Measurements from ENCODE around the gene OLFML1. TPM values are rescaled to one million over a fixed set of nuclear protein-coding genes. Genes with fewer than 3 reads are reported as not detected.
"Not testable (repeated sequence)": the region's sequence is repeated elsewhere in the genome, so short reads cannot be mapped to it uniquely, and the experiment has no call there.

OLFML1 gene
- total RNA-seq, 1 experiment from 2014 or later, result 2.8 TPM

DNA sequence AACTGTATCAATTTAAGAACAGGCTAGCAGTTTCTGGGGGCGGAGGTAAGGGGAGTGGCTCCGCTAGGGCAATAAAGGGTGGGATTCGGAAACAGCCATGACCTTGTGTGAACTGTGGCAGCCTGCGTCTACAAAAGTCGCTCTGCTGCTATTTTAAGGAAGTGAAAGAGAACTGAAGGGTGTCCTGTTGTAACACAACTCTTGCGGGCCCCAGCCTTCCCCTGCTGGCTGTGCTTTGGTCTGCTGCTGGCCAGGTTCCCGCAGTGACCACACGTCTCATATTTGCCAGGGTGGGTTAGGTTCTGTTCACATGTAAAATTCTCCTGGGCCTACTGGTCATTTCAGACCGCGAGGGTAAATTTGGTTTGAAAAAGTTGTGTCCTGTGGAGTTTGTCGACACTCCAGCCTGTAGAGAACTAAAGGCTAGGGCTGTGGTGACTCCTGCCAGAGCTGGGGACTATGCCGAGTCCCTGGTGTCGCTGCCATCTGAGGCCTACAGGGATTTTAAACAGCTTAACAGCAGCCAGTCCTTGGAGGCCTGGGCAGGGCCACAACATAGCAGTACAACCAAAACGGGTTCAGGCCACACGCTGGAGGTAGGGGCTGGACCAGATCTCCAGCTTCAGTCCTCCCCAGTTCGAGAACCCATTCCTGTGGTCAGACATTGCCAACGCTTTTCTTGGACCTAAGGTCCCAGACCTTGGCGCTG lies 27.4 kb downstream of the OLFML1 start:
- Histone ChIP-seq H3K36me3 (replicated peaks; ENCODE audit: control insufficient read depth, insufficient read depth, low read length) (no peaks in the 10 kb centered on the region), H3K4me3 (ENCODE audit: insufficient read depth, low read depth, low read length) (peak overlapping the region; percentile 77), H3K27me3 (ENCODE audit: control insufficient read depth, insufficient read depth, low read length) (peaks cover 15% of the 10 kb centered on the region)
- DNase-seq, result peak; percentile 16

DNA sequence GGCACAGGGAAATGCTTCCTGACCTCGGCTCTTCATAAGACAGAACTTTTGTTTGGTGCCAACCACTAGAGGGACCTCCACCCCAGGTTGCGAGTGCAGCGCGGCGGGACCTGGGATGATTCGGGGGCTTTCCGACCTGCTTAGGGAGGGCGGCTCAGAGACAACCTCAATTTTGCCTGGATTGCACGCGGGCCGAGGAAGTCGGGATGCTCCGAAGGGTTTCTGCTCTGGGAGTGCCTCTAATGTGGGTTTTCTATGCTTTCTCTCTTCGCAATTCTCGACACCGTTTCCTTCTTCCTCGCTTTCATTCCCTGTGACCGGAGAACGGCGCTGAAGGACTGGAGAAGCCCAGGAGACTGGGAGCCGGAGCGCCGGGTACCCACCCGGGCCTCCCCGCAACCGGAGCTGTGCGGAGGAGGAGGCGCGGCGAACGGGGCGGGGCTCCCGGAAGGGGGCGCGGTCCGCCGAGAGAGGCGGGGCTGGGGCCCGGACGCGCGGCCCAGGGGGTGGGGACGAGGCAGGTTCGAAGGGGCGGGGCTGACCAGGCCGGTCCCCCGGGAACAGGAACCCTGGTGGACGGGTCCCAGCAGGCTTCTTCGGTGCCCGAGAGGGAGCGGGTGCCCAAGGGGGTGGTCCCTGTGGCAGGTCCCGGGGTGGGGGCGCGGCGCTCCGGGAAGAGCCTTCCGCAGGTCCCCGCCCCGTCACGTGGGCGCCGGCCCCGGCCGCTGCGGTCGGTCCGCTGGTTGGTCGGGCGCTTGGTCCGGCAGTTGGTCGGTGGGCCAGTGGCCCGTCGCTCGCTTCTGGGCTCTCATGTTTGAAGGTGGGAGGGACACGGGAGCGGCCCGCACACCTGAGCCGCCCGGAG lies 28.2 kb downstream of the OLFML1 start, which contains the start of gene PPFIBP2:
PPFIBP2 (plus strand) TSS at position 766 of the 865 bp plus-strand sequence. CDS start 35,477 bp downstream, outside the sequence.
- peak; percentile 98 for DNase-seq
- H3K27me3 ChIP-seq (ENCODE audit: control insufficient read depth, insufficient read depth, low read length), result peaks cover 15% of the 10 kb centered on the region
- H3K4me3 ChIP-seq (ENCODE audit: insufficient read depth, low read depth, low read length), result peak within 1 kb of the TSS; percentile 77
- no peaks in the 10 kb centered on the region for H3K36me3 ChIP-seq (replicated peaks; ENCODE audit: control insufficient read depth, insufficient read depth, low read length)

DNA sequence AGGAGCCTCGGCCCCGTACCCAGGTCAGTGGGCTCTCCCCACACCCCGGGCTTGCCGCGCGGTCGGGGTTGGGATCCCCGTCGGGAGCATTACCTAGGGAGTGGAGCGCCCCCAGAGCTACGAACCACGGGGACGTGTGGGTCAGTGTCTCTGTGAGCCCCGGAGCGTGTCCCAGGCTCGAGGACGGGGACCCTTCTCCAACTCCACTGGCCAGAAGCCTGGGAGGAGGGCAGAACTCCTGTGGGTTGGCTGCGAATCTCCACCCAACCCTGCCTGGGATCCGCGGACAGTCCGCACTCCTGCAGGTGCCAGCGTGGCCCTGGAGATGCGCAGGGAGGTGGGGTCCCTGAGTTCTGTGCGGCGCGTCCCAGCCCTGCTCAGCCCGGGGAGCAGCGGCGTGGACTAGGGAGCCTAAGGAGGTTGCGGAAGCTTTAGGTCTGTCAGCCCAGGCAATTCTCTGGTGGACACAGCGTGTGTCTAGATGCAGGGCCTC lies 28.8 kb downstream of the OLFML1 start:
- DNase-seq, result peak; percentile 73
- H3K27me3 ChIP-seq (ENCODE audit: control insufficient read depth, insufficient read depth, low read length), result peaks cover 15% of the 10 kb centered on the region
- peak overlapping the region; percentile 77 for H3K4me3 ChIP-seq (ENCODE audit: insufficient read depth, low read depth, low read length)
- no peaks in the 10 kb centered on the region for H3K36me3 ChIP-seq (replicated peaks; ENCODE audit: control insufficient read depth, insufficient read depth, low read length)

DNA sequence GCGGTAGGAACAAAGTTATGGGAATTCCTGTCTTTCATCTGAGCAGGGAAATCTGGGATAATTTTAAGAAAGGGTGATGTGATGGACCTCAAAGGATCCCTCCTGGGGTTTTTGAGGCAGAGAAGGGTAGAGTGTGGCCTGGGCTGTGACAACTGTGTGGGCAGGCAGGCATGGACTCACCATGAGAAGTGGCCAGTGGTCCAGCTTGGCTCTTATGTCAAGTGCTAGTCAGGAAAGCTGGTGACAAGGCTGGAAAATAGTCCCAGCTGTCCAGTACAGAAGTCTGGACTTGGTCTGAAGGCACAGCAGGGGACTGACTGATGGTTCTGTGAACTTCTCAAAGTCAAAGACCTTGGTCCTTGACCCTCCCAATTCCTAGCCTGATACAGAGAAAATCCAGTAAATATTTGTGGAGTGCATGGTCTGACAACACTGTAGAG lies 30.2 kb downstream of the OLFML1 start:
- H3K36me3 ChIP-seq (replicated peaks; ENCODE audit: control insufficient read depth, insufficient read depth, low read length), result no peaks in the 10 kb centered on the region
- H3K4me3 ChIP-seq (ENCODE audit: insufficient read depth, low read depth, low read length), result no peak overlapping the region
- peaks cover 15% of the 10 kb centered on the region for H3K27me3 ChIP-seq (ENCODE audit: control insufficient read depth, insufficient read depth, low read length)
- DNase-seq, result no peak

DNA sequence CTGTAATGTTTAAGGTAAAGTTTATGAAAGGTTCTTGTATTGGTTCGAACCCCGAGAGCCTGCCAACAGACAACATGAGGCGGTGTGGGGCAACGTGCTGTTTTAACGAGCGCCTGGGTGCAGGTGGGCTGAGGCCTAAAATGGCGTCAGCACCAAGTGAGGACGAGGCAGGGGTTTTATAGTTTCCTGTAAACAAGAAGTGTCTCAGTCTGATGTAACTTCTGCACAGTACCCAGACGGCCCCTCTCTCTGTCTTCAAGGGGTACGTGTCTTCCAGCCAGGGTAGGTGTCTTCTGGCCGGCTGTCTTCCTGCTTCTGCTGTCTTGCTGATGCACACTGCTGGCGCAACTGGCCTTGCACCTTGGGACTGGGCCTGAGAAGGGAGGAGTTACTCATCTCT lies 31.2 kb downstream of the OLFML1 start:
- Histone ChIP-seq H3K36me3 (replicated peaks; ENCODE audit: control insufficient read depth, insufficient read depth, low read length) (no peaks in the 10 kb centered on the region), H3K27me3 (ENCODE audit: control insufficient read depth, insufficient read depth, low read length) (peaks cover 15% of the 10 kb centered on the region), H3K4me3 (ENCODE audit: insufficient read depth, low read depth, low read length) (no peak overlapping the region)
- DNase-seq, result no peak

DNA sequence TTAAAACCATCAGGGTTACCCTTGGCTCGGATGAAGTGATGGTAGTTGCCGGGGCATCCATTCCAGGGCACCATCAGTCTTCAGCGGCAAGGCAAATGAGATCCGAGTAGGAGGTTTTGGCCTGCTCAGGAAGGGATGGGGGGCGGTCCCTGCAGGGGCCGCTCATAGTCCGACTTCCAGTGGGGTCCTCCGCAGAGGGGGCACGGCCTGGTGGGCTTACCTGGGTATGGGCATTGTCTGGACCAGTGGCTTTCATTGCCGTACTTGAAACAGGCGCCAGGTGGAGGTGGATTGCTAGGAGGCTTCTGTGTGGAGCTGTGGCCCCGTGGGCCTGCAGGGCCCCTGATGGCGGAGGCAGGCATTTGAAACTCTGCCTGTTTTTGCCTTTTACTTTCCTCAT lies 32.4 kb downstream of the OLFML1 start:
- DNase-seq; H3K4me3 ChIP-seq (ENCODE audit: insufficient read depth, low read depth, low read length); H3K36me3 ChIP-seq (replicated peaks; ENCODE audit: control insufficient read depth, insufficient read depth, low read length): not testable (repeated sequence)
- peaks cover 15% of the 10 kb centered on the region for H3K27me3 ChIP-seq (ENCODE audit: control insufficient read depth, insufficient read depth, low read length)

DNA sequence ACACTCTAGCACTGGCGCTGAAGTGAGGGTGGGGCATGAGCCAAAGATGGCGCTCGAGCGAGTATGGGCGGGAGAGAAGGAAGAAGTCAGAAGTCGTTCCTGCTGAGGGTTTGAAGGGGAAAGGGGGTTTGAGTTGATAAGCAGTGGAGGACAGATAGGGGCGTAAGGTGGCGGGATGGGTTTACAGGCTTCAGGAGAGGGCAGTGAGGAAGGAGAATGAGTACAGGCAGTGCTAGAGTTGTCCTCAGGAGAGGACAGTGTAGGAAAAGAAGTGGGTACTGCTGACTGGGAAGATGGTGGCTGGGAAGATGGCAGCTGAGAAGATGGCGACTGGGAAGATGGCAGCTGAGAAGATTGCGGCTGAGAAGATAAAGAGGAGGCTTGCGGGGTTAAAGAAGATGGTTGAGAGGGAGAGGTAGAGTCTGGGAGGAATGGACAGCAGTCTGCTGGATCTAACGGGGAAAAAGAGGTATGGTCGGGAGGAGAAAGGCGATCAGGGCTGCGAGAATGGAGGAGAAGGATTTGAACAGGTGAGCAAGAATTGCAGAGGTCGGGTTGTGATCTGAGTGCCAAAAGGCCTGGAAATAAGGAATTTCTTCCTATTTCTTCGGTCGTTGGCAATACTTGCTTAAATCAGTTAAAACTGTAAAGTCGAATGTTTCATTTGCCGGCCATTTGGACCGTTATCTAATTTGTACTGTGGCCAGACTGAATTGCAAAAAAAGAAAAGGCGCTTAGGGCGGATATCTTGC lies 33.7 kb downstream of the OLFML1 start:
- H3K4me3 ChIP-seq (ENCODE audit: insufficient read depth, low read depth, low read length), result no peak overlapping the region
- DNase-seq, result no peak
- H3K36me3 ChIP-seq (replicated peaks; ENCODE audit: control insufficient read depth, insufficient read depth, low read length), result no peaks in the 10 kb centered on the region
- H3K27me3 ChIP-seq (ENCODE audit: control insufficient read depth, insufficient read depth, low read length), result peaks cover 14% of the 10 kb centered on the region

DNA sequence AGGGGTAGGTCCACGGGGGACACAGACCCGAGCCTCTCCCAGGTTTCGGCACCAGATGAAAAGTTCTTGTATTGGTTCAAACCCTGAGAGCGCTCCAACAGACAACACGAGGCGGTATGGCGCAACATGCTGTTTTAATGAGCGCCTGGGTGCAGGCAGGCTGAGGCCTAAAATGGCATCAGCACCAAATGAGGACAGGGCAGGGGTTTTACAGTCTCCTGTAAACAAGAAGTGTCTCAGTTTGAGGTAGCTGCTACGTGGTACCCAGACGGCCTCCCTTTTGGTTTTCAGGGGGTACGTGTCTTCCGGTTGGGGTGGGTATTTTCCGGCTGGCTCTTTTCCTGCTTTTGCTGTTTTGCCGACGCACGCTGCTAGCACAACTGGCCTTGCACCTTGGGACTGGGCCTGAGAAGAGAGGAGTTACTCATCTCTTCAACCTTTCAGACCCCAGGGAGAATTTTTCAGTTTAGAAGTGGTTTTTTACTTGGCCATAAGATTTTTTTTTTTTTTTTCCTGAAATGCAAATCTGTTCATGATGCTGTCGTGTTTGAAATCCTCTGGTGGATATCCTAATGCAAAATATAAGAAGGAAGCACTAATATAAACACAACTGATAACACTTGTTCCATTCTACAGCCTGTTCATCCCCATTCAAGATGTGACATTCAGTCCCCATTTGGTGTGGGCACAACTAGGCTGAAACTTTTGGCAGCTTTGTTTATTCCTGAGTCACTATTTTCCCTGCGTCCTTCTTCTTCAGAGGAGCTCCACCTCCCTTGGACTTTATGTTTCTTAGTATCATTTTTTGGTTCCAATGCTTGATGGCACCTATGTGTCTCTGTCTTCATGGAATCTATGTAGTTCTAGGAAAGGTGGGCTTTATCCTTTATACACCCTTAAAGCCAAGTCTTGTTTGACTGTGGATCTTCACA lies 35.0 kb downstream of the OLFML1 start:
- H3K4me3 ChIP-seq (ENCODE audit: insufficient read depth, low read depth, low read length), result no peak overlapping the region

DNA sequence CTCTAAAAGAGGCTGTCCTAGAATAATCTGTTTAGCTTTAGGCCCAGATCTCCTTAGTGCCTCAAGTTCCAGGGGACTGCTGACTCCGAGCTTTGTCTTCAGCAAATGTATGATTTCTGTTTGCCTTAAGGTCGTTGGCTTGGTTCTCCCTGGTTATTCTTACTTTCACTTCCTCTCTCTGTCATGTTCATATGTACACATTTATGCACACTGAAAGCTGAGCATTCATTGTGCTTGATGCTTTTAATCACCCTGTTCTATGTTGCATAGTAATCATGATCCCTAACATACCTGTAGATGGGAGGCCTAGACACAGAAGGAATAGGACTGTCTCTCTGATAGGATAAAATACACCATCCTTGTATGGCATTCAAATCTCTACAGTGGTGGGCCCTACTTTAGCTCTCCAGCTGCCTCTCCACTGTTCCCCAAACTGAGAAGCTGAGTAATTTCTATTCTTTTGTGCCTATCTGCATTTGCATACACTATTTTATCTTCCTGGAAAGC lies 35.7 kb downstream of the OLFML1 start:
- H3K4me3 ChIP-seq (ENCODE audit: insufficient read depth, low read depth, low read length), result no peak overlapping the region
- no peaks in the 10 kb centered on the region; the same call in 1 of the 2 replicates for H3K27me3 ChIP-seq (ENCODE audit: control insufficient read depth, insufficient read depth, low read length)
- DNase-seq, result no peak
- H3K36me3 ChIP-seq (replicated peaks; ENCODE audit: control insufficient read depth, insufficient read depth, low read length), result no peaks in the 10 kb centered on the region

More for the DNA sequence above, 35.0 kb downstream of the OLFML1 start:
- DNase-seq, result no peak
- Histone ChIP-seq H3K36me3 (replicated peaks; ENCODE audit: control insufficient read depth, insufficient read depth, low read length) (no peaks in the 10 kb centered on the region), H3K27me3 (ENCODE audit: control insufficient read depth, insufficient read depth, low read length) (peaks cover 2% of the 10 kb centered on the region)

DNA sequence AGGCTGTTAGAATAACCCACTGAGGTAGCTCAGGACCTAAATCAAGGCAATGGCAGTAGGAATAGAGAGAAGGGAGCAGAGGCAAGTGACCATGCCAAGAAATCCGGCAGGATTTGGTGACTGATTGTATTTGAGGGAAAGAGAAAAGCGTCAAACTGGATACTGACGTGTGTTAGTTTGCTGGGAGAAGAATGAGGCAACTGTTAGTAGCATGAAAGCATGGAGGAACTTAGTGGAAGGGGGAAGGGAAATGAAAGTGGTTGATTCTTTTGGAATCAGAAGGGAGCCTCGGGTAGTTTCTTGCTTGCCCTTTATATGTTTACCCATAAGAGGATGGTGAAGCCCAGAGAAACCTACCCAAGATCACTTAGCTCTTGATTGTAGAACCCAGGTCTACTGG lies 36.8 kb downstream of the OLFML1 start:
- Histone ChIP-seq H3K4me3 (ENCODE audit: insufficient read depth, low read depth, low read length) (no peak overlapping the region), H3K27me3 (ENCODE audit: control insufficient read depth, insufficient read depth, low read length) (no peaks in the 10 kb centered on the region; the same call in 1 of the 2 replicates), H3K36me3 (replicated peaks; ENCODE audit: control insufficient read depth, insufficient read depth, low read length) (no peaks in the 10 kb centered on the region)
- DNase-seq, result no peak

DNA sequence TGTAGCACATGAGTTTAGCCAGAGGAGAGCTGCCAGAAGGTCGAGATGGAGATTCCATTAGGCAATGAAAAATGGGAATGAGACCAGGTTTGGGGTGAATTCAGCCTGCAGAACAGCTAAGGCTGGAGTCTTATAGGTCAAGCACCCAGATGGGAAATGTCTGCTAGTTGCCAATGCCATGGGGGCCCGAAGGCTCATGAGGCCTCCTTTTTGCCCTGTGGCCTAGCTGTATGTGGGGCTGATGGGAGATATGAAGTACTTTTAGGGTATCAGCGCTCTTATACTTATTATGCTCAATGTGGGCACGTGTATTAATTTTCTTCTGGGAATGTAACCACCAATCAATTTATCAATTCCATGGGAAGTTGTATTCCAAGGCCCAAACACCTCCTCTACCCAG lies 37.2 kb downstream of the OLFML1 start:
- DNase-seq, result no peak
- Histone ChIP-seq H3K27me3 (ENCODE audit: control insufficient read depth, insufficient read depth, low read length) (no peaks in the 10 kb centered on the region; the same call in 1 of the 2 replicates), H3K4me3 (ENCODE audit: insufficient read depth, low read depth, low read length) (no peak overlapping the region), H3K36me3 (replicated peaks; ENCODE audit: control insufficient read depth, insufficient read depth, low read length) (no peaks in the 10 kb centered on the region)

DNA sequence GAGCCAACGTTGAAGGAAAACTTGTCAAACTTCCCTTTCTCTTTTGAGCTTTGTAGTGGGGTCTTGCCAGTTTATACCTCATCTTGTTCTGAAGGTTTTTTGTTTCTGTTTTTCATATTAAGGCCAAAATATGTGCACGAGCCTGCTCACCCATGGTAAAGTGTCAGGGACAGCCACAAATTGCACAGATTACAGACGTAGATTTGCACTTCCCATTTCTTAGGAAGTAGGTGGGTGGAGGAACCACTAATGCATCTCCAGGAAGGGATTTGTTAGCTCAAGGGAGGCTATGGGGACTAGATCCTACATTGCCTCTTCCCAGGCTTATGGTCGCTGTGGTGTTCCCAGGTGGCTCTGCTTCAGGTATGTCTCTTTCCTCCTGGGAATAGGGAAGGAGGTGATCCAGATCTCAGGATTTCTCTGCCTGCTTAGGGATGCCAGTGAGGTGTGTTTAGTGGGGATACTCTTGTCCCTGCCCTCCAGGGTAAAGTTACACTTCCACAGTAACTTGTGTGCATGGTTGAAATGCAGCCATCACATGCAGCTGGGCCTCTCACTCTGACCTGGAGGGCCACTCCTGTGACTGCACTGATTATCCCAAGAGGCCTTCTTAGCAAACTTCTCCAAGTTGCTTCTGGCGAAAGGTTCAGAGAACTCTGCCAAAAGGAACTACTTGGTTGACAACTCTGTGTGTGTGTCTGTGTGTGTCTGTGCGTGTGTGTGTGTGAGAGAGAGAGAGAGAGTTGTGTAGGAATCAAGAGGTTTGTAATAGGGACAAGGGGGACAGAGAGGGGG lies 38.3 kb downstream of the OLFML1 start:
- Histone ChIP-seq H3K27me3 (ENCODE audit: control insufficient read depth, insufficient read depth, low read length) (no peaks in the 10 kb centered on the region; the same call in 1 of the 2 replicates), H3K36me3 (replicated peaks; ENCODE audit: control insufficient read depth, insufficient read depth, low read length) (no peaks in the 10 kb centered on the region), H3K4me3 (ENCODE audit: insufficient read depth, low read depth, low read length) (no peak overlapping the region)
- DNase-seq, result no peak
